Cerebellar cortex (tissue), 1 donor: ENCODE results near the gene C1orf198.

Experiments used
- DNase-seq: peaks from one replicate; pipeline ENCODE4 v3.0.0-alpha.2; 2015; ENCODE audit warnings: low spot score

The C1orf198 gene, protein sequence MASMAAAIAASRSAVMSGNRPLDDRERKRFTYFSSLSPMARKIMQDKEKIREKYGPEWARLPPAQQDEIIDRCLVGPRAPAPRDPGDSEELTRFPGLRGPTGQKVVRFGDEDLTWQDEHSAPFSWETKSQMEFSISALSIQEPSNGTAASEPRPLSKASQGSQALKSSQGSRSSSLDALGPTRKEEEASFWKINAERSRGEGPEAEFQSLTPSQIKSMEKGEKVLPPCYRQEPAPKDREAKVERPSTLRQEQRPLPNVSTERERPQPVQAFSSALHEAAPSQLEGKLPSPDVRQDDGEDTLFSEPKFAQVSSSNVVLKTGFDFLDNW

GRCh38 chr1:230867903-230868735 is at the start of gene C1orf198:
Gene C1orf198 (minus strand): TSS chr1:230868521. CDS start chr1:230868512, 9 bp downstream.
- peak; percentile 47 for DNase-seq

GRCh38 chr1:230917284-230918135 is 49.2 kb upstream of the C1orf198 start:
- peak; percentile 83 for DNase-seq

DNA sequence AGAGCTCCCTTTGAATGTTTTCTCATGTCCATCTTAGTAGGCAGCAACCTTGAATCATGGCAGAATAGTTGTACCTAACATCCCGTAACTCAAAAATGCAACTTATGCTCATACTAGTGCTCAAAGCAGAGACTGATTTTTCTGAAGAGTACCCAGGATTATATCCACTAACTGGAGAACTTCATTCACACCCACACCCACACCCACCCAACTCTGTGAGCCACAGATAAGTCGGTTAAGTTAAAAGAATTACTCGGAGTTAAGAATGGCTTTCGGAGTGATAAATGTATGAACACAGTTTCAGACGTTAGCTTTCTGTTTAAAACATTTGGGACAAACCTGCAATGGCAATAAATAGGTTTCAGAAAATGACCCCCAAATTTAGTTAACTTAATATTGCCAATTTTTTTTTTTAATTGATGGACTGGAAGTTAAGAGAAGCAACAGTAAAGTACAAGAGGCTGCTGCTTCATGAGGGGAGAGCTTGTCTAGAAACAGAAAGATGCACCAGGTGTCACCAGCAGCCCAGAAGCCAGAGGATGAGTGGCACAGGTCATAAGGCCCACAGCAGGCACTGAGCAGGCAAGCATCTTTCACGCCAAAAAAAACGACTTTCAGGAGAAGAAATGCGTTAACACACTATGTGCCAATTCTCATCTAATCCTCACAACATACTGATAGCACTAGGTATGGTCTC is 48.4 kb upstream of the C1orf198 start:
- no peak for DNase-seq

GRCh38 chr1:230915078-230915477 is 46.8 kb upstream of the C1orf198 start:
- DNase-seq = no peak

DNA sequence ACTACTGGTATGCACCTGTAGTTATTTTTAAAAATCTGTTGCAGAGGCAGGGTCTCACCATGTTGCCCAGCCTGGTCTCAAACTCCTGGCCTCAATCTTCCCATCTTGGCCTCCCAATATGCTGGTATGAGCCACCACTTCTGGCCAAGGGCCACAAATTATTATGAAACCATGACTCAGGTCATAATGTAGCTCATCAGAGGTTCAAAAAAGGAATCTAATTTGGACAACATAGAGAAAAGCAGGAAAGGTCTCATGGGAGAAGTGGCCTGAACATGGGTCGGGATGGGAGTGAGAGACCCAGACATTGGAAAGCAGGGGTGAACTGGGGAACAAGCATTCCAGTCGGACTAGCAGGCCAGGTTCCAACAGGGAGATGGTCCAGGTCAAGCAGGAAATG is 45.2 kb upstream of the C1orf198 start:
- no peak for DNase-seq

DNA sequence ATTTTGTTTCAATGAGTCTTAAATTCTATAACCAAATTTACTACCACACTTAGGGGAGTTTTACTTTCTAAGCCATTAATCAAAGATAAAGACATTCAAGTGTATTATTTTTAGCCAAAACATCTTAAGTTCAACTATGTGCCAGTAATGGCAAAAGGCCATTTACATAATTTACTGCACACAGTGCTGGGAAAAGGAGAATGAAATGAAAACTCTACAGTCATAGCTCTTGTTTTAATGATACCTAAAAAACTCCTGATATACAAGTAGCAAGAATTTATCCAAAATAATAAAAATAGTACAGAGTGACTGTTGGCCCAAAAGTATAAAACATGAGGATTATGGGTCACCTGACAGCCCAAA is 42.4 kb upstream of the C1orf198 start:
- no peak for DNase-seq

GRCh38 chr1:230909974-230910754 is 41.8 kb upstream of the C1orf198 start:
- peak; percentile 92 for DNase-seq

DNA sequence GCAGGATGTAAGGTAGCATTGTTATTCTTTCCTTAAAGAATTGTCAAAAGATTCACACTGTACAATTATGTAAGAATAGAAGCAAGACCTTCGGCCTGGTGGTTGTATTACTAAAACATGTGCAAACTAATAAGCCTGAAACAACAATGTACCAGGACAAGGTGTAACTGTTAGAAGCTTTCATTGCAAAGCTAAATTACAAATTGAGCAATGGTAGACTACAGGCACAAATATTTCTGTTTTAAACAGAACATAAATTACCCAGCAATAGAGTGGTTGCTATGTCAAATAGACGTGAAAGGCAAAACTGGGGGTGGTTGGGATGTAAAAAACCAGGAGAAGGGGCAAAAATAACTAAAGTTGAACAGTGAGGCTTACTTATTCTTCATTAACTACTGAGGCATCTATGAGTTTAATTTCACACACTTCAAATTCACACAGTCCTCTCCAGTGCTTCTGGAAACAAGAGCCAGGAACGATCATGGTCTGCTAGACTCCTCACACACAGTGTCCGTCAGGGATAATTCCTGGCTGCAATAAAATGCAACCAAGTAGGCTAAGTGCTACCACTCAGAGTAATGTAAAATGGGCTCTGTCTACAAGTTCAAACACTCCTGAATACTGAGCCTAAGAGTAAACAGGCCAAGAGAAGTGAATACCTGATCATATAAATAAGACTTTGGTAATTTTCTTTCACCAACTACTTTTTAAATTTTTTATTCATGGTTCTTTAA is 39.3 kb upstream of the C1orf198 start:
- DNase-seq = no peak

DNA sequence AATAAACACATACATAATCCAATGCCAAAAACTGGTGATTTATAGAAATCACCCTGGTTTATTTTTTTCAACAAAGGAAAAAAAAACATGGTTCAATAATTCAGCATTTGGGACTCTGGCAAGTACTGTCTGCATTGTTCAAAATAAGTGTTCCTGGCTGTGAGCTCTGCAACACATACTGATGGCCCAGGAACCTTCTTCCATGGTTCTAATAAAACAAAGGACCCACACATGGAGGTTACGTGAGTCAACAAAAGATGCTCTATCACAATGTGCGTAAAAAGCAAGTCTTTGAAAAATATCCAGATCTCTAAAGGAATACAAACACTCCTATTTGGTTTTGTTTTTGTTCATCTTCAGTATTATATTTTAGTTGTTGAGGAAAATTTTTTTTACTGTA is 37.9 kb upstream of the C1orf198 start:
- DNase-seq = no peak

DNA sequence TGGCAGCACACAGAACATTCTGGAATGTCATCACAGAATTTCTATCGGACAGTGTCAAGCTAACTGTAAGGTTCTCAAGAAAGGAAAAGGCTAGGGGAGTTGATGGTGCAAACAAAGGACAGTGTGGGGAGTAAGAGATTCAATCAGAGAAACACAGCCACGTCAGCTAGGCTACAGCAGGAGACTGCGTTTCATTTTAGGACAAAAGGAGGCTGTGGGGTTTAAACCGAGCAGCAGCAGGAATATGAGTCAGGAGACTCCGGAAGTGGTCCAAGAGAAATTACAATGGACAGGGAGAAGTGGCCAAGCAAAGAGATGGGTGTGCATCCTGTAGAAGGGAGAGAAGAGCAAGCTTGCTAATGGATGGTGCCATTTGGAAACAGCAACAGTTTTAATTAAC is 37.4 kb upstream of the C1orf198 start:
- DNase-seq = no peak

DNA sequence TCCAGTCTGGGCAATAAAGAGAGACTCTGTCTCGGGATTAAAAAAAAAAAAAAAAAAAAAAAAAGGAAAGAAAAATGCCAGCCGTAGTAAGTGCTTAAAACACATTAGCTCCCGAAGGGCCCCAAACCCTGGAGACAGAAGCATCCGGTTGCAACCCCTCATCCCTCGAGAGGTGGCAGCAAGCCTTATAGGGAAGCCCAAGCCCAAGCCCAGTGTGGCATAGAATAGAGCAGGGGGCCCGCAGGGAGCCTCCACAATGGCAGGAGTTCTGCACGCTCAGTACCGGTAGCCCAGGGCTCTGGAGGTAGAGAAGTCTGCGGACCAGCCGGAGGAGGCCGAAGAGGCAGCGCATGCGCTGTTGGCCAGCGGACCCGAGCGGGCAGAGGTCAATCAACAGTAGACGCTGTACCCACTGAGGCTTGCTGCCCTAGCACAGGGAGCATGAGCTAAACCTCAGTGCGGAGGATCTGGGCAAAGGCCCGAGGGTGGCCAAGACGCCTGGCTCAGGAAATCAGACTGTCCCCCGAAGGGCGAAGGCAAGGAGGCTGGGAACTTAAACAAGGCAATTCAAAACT is 34.1 kb upstream of the C1orf198 start:
- no peak for DNase-seq

DNA sequence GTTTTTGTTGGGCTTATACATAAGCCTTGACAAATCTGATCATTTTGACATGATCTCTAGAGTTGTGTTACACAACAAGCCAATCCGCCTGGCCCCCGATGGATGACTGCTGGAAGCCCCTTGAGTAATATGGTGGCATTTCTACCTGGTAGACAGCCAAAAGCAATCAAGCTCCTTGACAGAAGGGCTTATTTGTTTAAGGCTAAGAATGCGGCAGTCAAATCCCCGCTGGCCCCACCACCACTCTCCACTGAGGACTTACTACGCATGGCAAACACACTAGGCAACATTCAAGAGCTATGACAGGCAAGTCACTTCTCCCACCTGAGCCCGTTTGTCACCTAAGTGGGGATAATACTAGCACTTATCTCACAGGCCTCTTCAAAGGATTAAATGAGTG is 33.4 kb upstream of the C1orf198 start:
- no peak for DNase-seq

GRCh38 chr1:230900984-230901383 is 32.7 kb upstream of the C1orf198 start:
- no peak for DNase-seq

DNA sequence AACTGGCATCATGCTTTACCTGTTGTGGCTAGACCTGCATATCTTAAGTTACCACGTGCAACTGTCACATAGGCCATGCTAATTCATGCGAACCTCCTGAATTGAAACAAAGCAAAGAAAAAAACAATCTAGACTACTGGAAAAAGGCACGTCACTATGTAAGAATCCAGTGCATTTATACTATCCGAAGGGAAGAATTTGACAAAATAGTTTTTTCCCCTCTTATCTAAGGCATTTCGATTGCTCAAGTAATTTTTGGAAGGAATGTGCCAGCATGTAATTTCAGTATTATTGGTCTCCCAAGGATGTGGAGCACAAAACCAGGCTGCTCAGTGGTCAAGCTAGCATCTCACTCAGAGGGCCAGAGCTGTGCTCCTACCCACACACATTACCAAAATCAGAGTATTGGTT is 31.5 kb upstream of the C1orf198 start:
- DNase-seq = no peak

DNA sequence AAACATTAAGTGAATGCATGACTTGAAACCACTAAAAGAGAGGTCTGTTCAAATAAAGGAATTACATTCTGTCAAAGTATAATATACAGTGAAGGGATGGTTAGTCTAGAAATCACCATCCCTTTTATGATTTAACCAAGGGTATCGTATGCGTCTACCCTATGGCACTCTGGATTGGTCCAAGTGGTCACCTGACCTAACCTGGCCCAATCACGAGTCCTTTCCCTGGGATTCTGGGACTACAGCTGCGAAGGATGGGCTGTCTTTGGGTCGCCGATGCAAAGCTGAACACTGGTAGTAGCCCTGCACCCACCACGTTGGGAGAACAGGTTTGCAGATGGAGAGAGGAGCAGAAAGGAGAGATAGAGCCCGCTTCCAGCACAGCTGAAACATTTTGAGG is 30.4 kb upstream of the C1orf198 start:
- no peak for DNase-seq

GRCh38 chr1:230898144-230898543 is 29.8 kb upstream of the C1orf198 start:
- DNase-seq = no peak

DNA sequence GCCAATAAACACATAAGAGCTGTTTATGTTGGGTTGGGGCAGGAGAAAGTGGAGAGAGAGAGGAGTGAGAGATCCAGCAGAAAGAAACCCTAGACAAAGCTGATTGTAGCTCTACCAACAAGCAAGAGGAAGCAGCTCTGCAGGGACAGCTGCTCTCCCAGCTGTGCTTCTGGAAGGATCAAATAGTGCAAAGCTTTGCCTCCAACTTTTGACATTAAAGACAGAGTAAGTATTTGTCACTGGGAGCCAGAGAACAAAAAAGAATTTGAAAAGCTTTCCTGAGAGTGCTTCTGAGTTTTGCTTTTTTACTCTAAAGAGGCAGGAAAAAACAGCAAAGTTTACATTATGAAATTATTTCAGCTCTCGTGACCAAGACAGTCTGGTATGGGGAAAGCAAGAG is 28.5 kb upstream of the C1orf198 start:
- DNase-seq = no peak

- no peak for DNase-seq
Observed at GRCh38 chr1:230895452-230895851, 27.1 kb upstream of the C1orf198 start.

DNA sequence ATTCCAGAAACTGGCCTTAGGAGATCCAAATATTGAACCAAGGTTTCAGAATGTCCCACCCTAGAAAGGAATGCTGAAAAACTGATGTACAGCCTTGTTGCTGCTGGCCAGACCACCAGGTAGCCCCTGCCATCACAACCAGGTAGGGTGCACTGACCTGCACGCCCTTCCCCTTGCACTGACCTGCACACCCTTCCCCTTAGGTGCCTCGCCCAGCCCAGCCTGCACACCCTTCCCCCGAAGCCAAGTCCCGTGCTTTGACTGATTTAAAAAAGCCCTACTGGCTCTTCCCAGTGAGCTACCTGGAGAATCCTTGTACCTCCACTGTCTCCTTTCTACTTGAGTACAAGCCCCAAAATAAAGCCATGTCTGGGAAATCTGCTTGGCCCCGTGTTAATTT is 26.3 kb upstream of the C1orf198 start:
- no peak for DNase-seq

GRCh38 chr1:230894032-230894431 is 25.7 kb upstream of the C1orf198 start:
- DNase-seq = no peak
